Activated naive CD4-positive, alpha-beta T cell treated with anti-CD3 and anti-CD28 coated beads, Interleukin-2, amount 50 U/mL, for 16 hours (primary cell): ENCODE data around the gene IRF5.
"Not testable (repeated sequence)": the region's sequence is repeated elsewhere in the genome, so short reads cannot be mapped to it uniquely, and the experiment has no call there.

Source experiments
- DNase-seq: peaks from one replicate; pipeline ENCODE4 v3.0.0-alpha.2; 2020

Gene IRF5

GRCh38 chr7:128906766-128907559, 30.8 kb upstream of the IRF5 start:
- no peak for DNase-seq

GRCh38 chr7:128908750-128909624, 28.7 kb upstream of the IRF5 start:
- DNase-seq = no peak

- no peak for DNase-seq
These were observed 27.8 kb upstream of the IRF5 start for GRCh38 chr7:128909625-128910568.

GRCh38 chr7:128910569-128910945, 27.2 kb upstream of the IRF5 start, which contains the start of gene KCP:
Gene KCP, minus strand, starts transcription at chr7:128910709. Its CDS starts 33 bp downstream, at chr7:128910676.
- no peak for DNase-seq

GRCh38 chr7:128911423-128912031, 26.2 kb upstream of the IRF5 start:
- DNase-seq = no peak

- DNase-seq = no peak
These were observed 25.4 kb upstream of the IRF5 start for GRCh38 chr7:128912281-128912680.

- not testable (repeated sequence) for DNase-seq
These were observed 24.8 kb upstream of the IRF5 start for GRCh38 chr7:128912709-128913495.

- DNase-seq = no peak
These were observed 23.7 kb upstream of the IRF5 start for GRCh38 chr7:128913870-128914565.

GRCh38 chr7:128914566-128915151, 23.1 kb upstream of the IRF5 start:
- DNase-seq = no peak

GRCh38 chr7:128915271-128915819, 22.4 kb upstream of the IRF5 start:
- DNase-seq = no peak

GRCh38 chr7:128915841-128916642, 21.7 kb upstream of the IRF5 start:
- DNase-seq = no peak

- no peak for DNase-seq
These were observed 21.1 kb upstream of the IRF5 start for GRCh38 chr7:128916643-128916915.

GRCh38 chr7:128917122-128917521, 20.6 kb upstream of the IRF5 start:
- DNase-seq = no peak

- no peak for DNase-seq
These were observed 19.6 kb upstream of the IRF5 start for GRCh38 chr7:128918016-128918665.

- DNase-seq = no peak
These were observed 18.5 kb upstream of the IRF5 start for GRCh38 chr7:128919241-128919640.

- no peak for DNase-seq
These were observed 17.6 kb upstream of the IRF5 start for GRCh38 chr7:128919881-128920799.

- DNase-seq = no peak
These were observed 16.7 kb upstream of the IRF5 start for GRCh38 chr7:128920913-128921582.
